Heart left ventricle (tissue), 16 donors: ENCODE results near the gene PXMP4. TPM values are rescaled to one million over a fixed set of nuclear protein-coding genes. Genes with fewer than 3 reads are reported as not detected.

ENCODE experiments used
- ATAC-seq, 4 donors: fragments of 200-7000 bp; cut with Tn5 transposase; one replicate each; pipeline ENCODE4 v1.9.1; 2020 to 2022; ENCODE audit warnings: moderate library complexity in 4 of 4, mild to moderate bottlenecking in 3 of 4, moderate number of reproducible peaks in 1 of 4
- DNase-seq, 5 donors: peaks; one replicate each; pipeline ENCODE4 v3.0.0-alpha.2; 2020
- H3K27ac ChIP-seq, 12 donors: fragments of 200-600 bp; sonication (generic) in 4 of 12; one replicate each; pipeline versions ENCODE4 v1.5.0 to v1.8.0; 2016 to 2022; ENCODE audit warnings: mild to moderate bottlenecking in 2 of 12
- H3K27me3 ChIP-seq, 9 donors: fragments of 200-600 bp; sonication (generic) in 2 of 9; one replicate each; pipeline versions ENCODE4 v1.5.1 to v1.8.0; 2016 to 2022; ENCODE audit warnings: mild to moderate bottlenecking in 3 of 9
- H3K36me3 ChIP-seq, 9 donors: fragments of 200-600 bp; sonication (generic) in 2 of 9; one replicate each; pipeline versions ENCODE4 v1.5.0 to v1.8.0; 2018 to 2022; ENCODE audit warnings: mild to moderate bottlenecking in 2 of 9
- H3K4me1 ChIP-seq, 12 donors: fragments of 200-600 bp; sonication (generic) in 4 of 12; one replicate each; pipeline versions ENCODE4 v1.5.0 to v1.8.0; 2016 to 2022; ENCODE audit warnings: mild to moderate bottlenecking in 3 of 12
- H3K4me3 ChIP-seq, 12 donors: fragments of 200-600 bp; sonication (generic) in 4 of 12; one replicate each; pipeline versions ENCODE4 v1.5.0 to v1.8.0; 2017 to 2022; ENCODE audit warnings: mild to moderate bottlenecking in 9 of 12, moderate library complexity in 4 of 12
- H3K9me3 ChIP-seq, 12 donors: fragments of 200-600 bp; sonication (generic) in 4 of 12; one replicate each; pipeline versions ENCODE4 v1.5.0 to v1.8.0; 2016 to 2022; ENCODE audit warnings: mild to moderate bottlenecking in 1 of 12
- CTCF ChIP-seq, 12 donors: fragments of 200-600 bp; sonication (generic) in 4 of 12; IDR thresholded peaks; one replicate each; pipeline versions ENCODE4 v1.5.0 to v1.8.0; 2018 to 2022; ENCODE audit warnings: antibody characterized with exemption in 12 of 12, mild to moderate bottlenecking in 5 of 12
- POLR2A ChIP-seq, 2 donors: fragments of 450-650 bp; IDR thresholded peaks; one replicate each; pipeline ENCODE4 v1.6.1; 2017; ENCODE audit warnings: antibody characterized with exemption in 2 of 2, mild to moderate bottlenecking in 2 of 2, moderate library complexity in 2 of 2
- WGBS, 4 donors: extraction: QIAGEN DNeasy Blood & Tissue Kit in 2 of 4; methylation state at CpG; one replicate each; pipeline versions ENCODE4 v1.1.5 to v1.1.7; 2013 to 2018; 5-methylcytosine and 5-hydroxymethylcytosine counted together
- intact Hi-C, 10 donors: fragments of 100-400 bp; cut with DNase I; formaldehyde crosslinking; loops; one replicate each; pipeline versions ENCODE4 v1.11.1 to v1.14.2; 2022
- polyA plus RNA-seq, 2 donors: library from polyadenylated mRNA; stranded (reverse); fragments of 200-250 nt; gene quantifications; one replicate each; pipeline ENCODE4 v1.2.3, GENCODE V29; 2013
- total RNA-seq, 9 donors: library from RNA; depleted of rRNA in 2 of 9; stranded (reverse); fragments of >200 nt in 2 of 9; fragmentation: NEBNext Ultra II Directional in 3 of 9; extraction: Animal tissue kit (Norgen Biotek cat#: 25700) in 3 of 9; gene quantifications; one replicate each; pipeline versions ENCODE4 v1.1.0 to v1.2.4, GENCODE V29; 2016 to 2023
- donor health status: ischemic (EF 13 %, LVEDD 7.1; RV severe dilation, severe dysfunction).
- donor health status: healthy with polysubstance abuse.
- donor health status: DM: no; HTN: yes; CAD: no.
- donor health status: DM: no; HTN: no; CAD: no.
- donor health status: ischemic (EF 25% LVEDD 6.9; RV normal size, moderate dysfunction).
- donor health status: ischemic (EF 25% LVEDD 5.7; RV mildly dilated, moderate dysfunction).
- donor health status: healthy.
- donor health status: DM: yes; HTN: yes; CAD: no.
- donor health status: ischemic (EF 35%, LVEDD 5.7; RV mildly dilated, moderate dysfunction).
- donor health status: nonischemic (EF 11% LVEDD 7.7; RV severe dilation, severe dysfunction).
- donor health status: DM: yes; HTN: yes; CAD: no.
- donor health status: PGD.
- donor health status: ischemic (EF 29% LVEDD 5.4; RV normal size, mild dysfunction).
- donor health status: nonischemic (EF 23%, LVEDD 6.1; RV moderate dilation, normal function).

The PXMP4 gene
- total and polyA plus RNA-seq, 11 donors, result 5.0 to 13.0 (median 10.2) TPM

- ATAC-seq (no peak), DNase-seq (no peak)
- Histone ChIP-seq H3K36me3 (no peaks in the 10 kb centered on the region), H3K27me3 (no peaks in the 10 kb centered on the region), H3K9me3 (peaks cover 0 to 26% (median 17%) of the 10 kb centered on the region in 12 donors), H3K27ac (no peak overlapping the region), H3K4me3 (no peak overlapping the region), H3K4me1 (no peaks in the 10 kb centered on the region)
- intact Hi-C loops, result no loop called here
- WGBS, 4 donors, result 92 to 100% (median 98%) methylated on average over 1 of the region's 1 CpG
- no peak for TF ChIP-seq POLR2A (IDR thresholded peaks at IDR 0.05)
- TF ChIP-seq CTCF (IDR thresholded peaks at IDR 0.05), result no peak
These were observed 20.1 kb upstream of the PXMP4 start for GRCh38 chr20:33740189-33740588.

- TF ChIP-seq POLR2A (IDR thresholded peaks at IDR 0.05) (no peak), CTCF (IDR thresholded peaks at IDR 0.05) (no peak)
- peaks cover 0 to 4% (median 0%) of the 10 kb centered on the region in 12 donors for H3K4me1 ChIP-seq
- WGBS, 4 donors, result 91 to 95% (median 93%) methylated on average over 7 of the region's 7 CpGs
- DNase-seq, result no peak
- H3K36me3 ChIP-seq, result no peaks in the 10 kb centered on the region
- intact Hi-C loops, result no loop called here
- H3K27me3 ChIP-seq, result no peaks in the 10 kb centered on the region
- no peak for ATAC-seq
- no peak overlapping the region for H3K27ac ChIP-seq
- peaks cover 0 to 26% (median 17%) of the 10 kb centered on the region in 12 donors for H3K9me3 ChIP-seq
- H3K4me3 ChIP-seq, result no peak overlapping the region
These were observed 19.4 kb upstream of the PXMP4 start for GRCh38 chr20:33739493-33739892.

- Histone ChIP-seq H3K4me1 (peaks cover 0 to 26% (median 16%) of the 10 kb centered on the region in 12 donors), H3K27ac (no peak overlapping the region), H3K9me3 (peaks cover 0 to 26% (median 17%) of the 10 kb centered on the region in 12 donors), H3K27me3 (no peaks in the 10 kb centered on the region), H3K4me3 (no peak overlapping the region), H3K36me3 (no peaks in the 10 kb centered on the region)
- 95 to 99% (median 97%) methylated on average over 3 of the region's 3 CpGs for WGBS, 4 donors
- DNase-seq (no peak), ATAC-seq (no peak)
- TF ChIP-seq POLR2A (IDR thresholded peaks at IDR 0.05), result no peak
- TF ChIP-seq CTCF (IDR thresholded peaks at IDR 0.05), result no peak
- intact Hi-C loops, result no loop called here
These were observed 16.9 kb upstream of the PXMP4 start for GRCh38 chr20:33736962-33737361.

- ATAC-seq (peak in 3 of 4 donors; percentile 12 to 47 (median 17)), DNase-seq (peak in 2 of 5 donors; percentile 26 to 28)
- Histone ChIP-seq H3K36me3 (no peaks in the 10 kb centered on the region), H3K27ac (peak overlapping the region in 11 of 12 donors; percentile 68 to 99 (median 90)), H3K4me1 (peaks cover 0 to 29% (median 20%) of the 10 kb centered on the region in 12 donors), H3K9me3 (peaks cover 0 to 26% (median 17%) of the 10 kb centered on the region in 12 donors), H3K27me3 (no peaks in the 10 kb centered on the region), H3K4me3 (peak overlapping the region in 2 of 12 donors; percentile 5 to 71)
- intact Hi-C loops, result loop anchor here in 6 of 10 donors (2.0 to 5.0 kb wide), 6 partner anchors 62 to 277 kb away; partner anchors contain the start of genes NECAB3 (in 2 of the 6), RALY (in 2 of the 6), ACTL10 (in 1 of the 6) and CHMP4B (in 1 of the 6)
- 57 to 68% (median 65%) methylated on average over 6 of the region's 6 CpGs for WGBS, 4 donors
- TF ChIP-seq POLR2A (IDR thresholded peaks at IDR 0.05) (no peak), CTCF (IDR thresholded peaks at IDR 0.05) (no peak)
These were observed 13.8 kb upstream of the PXMP4 start for GRCh38 chr20:33733654-33734576.
